GM12891 (cell line): Measurements from ENCODE around the gene ACP4.
A peak's percentile ranks its signal among the peaks of the same experiment; 100 is the strongest.

Experiments used
- DNase-seq: peaks from one replicate; pipeline ENCODE4 v3.0.0; 2011; ENCODE audit warnings: low spot score; ENCODE audit not compliant: insufficient read length
- FAIRE-seq: peaks from 2 replicates; lab custom pipeline; 2011; peaks lifted over from hg19 to GRCh38; lab: Jason Lieb, UNC
- PAX5 ChIP-seq: IDR thresholded peaks from 2 replicates; pipeline ENCODE4 v1.6.1; 2011; ENCODE audit warnings: low read length, moderate library complexity, mild to moderate bottlenecking; ENCODE audit not compliant: insufficient read depth, severe bottlenecking
- POLR2A ChIP-seq: IDR thresholded peaks from 2 replicates; pipeline ENCODE4 v1.6.1; 2011; ENCODE audit warnings: low read depth, low read length, control low read depth
- POLR2AphosphoS5 ChIP-seq: IDR thresholded peaks from 2 replicates; pipeline ENCODE4 v1.6.1; 2011; ENCODE audit warnings: low read depth, low read length, control low read depth
- POU2F2 ChIP-seq: IDR thresholded peaks from 2 replicates; pipeline ENCODE4 v1.6.1; 2011; ENCODE audit warnings: low read depth, mild to moderate bottlenecking, control low read depth, low read length, moderate library complexity
- SPI1 ChIP-seq: IDR thresholded peaks from 2 replicates; pipeline ENCODE4 v1.6.1; 2011; ENCODE audit warnings: low read depth, low read length, control low read depth
- TAF1 ChIP-seq: IDR thresholded peaks from 2 replicates; pipeline ENCODE4 v1.6.1; 2011; ENCODE audit warnings: low read depth, low read length, control low read depth

The ACP4 gene

GRCh38 chr19:50814883-50815282 lies 24.7 kb downstream of the ACP4 start:
- FAIRE-seq (peak; percentile 23), DNase-seq (no peak)
- TF ChIP-seq POLR2AphosphoS5, result no peak
- TF ChIP-seq SPI1, result no peak
- no peak for TF ChIP-seq TAF1
- TF ChIP-seq POLR2A, result no peak
- no peak for TF ChIP-seq POU2F2
- TF ChIP-seq PAX5, result no peak

GRCh38 chr19:50815439-50815838 lies 25.2 kb downstream of the ACP4 start:
- DNase-seq (no peak), FAIRE-seq (no peak)
- no peak for TF ChIP-seq POLR2AphosphoS5
- no peak for TF ChIP-seq POU2F2
- TF ChIP-seq PAX5, result no peak
- TF ChIP-seq SPI1, result no peak
- TF ChIP-seq POLR2A, result no peak
- TF ChIP-seq TAF1, result no peak

- peak; percentile 92 for FAIRE-seq
- DNase-seq, result peak; percentile 91
- no peak for TF ChIP-seq PAX5
- TF ChIP-seq POLR2AphosphoS5, result no peak
- no peak for TF ChIP-seq TAF1
- no peak for TF ChIP-seq SPI1
- no peak for TF ChIP-seq POU2F2
- TF ChIP-seq POLR2A, result no peak
Measured at GRCh38 chr19:50817941-50818858, 28.0 kb downstream of the ACP4 start.

GRCh38 chr19:50818859-50819472 lies 28.8 kb downstream of the ACP4 start:
- TF ChIP-seq POLR2AphosphoS5 (no peak), POU2F2 (no peak)

GRCh38 chr19:50819636-50820035 lies 29.4 kb downstream of the ACP4 start:
- no peak for DNase-seq
- FAIRE-seq, result peak; percentile 48
- TF ChIP-seq POLR2AphosphoS5 (no peak), POU2F2 (no peak), TAF1 (no peak), POLR2A (no peak), SPI1 (no peak), PAX5 (no peak)

More at GRCh38 chr19:50818859-50819472, 28.8 kb downstream of the ACP4 start:
- FAIRE-seq (peak; percentile 59), DNase-seq (no peak)

GRCh38 chr19:50820086-50820485 lies 29.9 kb downstream of the ACP4 start:
- DNase-seq (no peak), FAIRE-seq (peak; percentile 23)
- TF ChIP-seq POLR2AphosphoS5, result no peak
- no peak for TF ChIP-seq POU2F2
- no peak for TF ChIP-seq PAX5
- no peak for TF ChIP-seq TAF1
- TF ChIP-seq SPI1, result no peak
- TF ChIP-seq POLR2A, result no peak

GRCh38 chr19:50820549-50821247 lies 30.5 kb downstream of the ACP4 start:
- DNase-seq (peak; percentile 56), FAIRE-seq (peak; percentile 78)
- no peak for TF ChIP-seq TAF1
- peak; percentile 46; the same call in 1 of the 2 replicates for TF ChIP-seq SPI1

- TF ChIP-seq POLR2AphosphoS5 (no peak), SPI1 (no peak), POLR2A (no peak), POU2F2 (no peak), PAX5 (no peak), TAF1 (no peak)
- FAIRE-seq (no peak), DNase-seq (no peak)
Measured at GRCh38 chr19:50821248-50821612, 31.0 kb downstream of the ACP4 start.

- FAIRE-seq (no peak), DNase-seq (no peak)
- no peak for TF ChIP-seq TAF1
- TF ChIP-seq PAX5, result no peak
- TF ChIP-seq POU2F2, result no peak
- TF ChIP-seq SPI1, result no peak
- no peak for TF ChIP-seq POLR2AphosphoS5
- no peak for TF ChIP-seq POLR2A
Measured at GRCh38 chr19:50821622-50822021, 31.4 kb downstream of the ACP4 start.
